Measurements from ENCODE around the gene CT47C1.

DNA sequence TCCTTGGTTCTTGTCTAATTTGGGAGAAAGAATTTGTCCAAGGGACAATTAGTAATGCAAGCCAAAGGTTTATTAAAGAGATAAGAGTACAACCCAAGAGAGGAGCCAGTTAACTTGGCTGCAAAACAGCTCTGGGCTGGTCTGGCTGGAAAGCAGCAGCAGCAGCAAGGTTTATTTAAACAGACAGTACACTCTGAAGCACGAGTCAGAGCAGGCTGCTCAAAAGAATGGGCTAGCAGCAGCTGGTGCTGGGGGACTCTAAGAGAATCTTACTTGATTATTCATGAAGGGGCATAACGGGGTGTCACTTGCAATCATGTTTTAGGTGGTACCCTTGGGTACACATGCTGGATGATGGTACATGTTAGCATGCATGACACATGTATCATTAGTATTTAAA is 17.1 kb upstream of the CT47C1 start:
- TF ChIP-seq EZH2 (IDR thresholded peaks at IDR 0.05; ENCODE audit: insufficient read depth, poor library complexity, severe bottlenecking), result no peak
- TF ChIP-seq EZH2phosphoT487 (IDR thresholded peaks at IDR 0.05; ENCODE audit: insufficient read depth, low read depth), result no peak
